Fibroblast of mammary gland (primary cell): ENCODE measurements around the gene DENND2A.
"Not testable (repeated sequence)": the region's sequence is repeated elsewhere in the genome, so short reads cannot be mapped to it uniquely, and the experiment has no call there.

Experiments
- DNase-seq: peaks from one replicate; pipeline ENCODE4 v3.0.0-alpha.2; 2010; ENCODE audit warnings: low read depth
- H3K4me3 ChIP-seq: 2 replicates; pipeline ENCODE4 v1.5.1; 2011; ENCODE audit warnings: low read depth, mild to moderate bottlenecking, low read length, moderate library complexity; ENCODE audit not compliant: control insufficient read depth
- TF ChIP-seq, protein P1 (sequence below): conservative IDR thresholded peaks from 2 replicates; pipeline ENCODE4 v1.5.1; 2011; ENCODE audit warnings: low read depth, low read length, inconsistent platforms; ENCODE audit not compliant: control insufficient read depth, insufficient read depth

DENND2A gene

GRCh38 chr7:140506788-140507464, 133.7 kb downstream of the DENND2A start:
- TF ChIP-seq, protein P1, sequence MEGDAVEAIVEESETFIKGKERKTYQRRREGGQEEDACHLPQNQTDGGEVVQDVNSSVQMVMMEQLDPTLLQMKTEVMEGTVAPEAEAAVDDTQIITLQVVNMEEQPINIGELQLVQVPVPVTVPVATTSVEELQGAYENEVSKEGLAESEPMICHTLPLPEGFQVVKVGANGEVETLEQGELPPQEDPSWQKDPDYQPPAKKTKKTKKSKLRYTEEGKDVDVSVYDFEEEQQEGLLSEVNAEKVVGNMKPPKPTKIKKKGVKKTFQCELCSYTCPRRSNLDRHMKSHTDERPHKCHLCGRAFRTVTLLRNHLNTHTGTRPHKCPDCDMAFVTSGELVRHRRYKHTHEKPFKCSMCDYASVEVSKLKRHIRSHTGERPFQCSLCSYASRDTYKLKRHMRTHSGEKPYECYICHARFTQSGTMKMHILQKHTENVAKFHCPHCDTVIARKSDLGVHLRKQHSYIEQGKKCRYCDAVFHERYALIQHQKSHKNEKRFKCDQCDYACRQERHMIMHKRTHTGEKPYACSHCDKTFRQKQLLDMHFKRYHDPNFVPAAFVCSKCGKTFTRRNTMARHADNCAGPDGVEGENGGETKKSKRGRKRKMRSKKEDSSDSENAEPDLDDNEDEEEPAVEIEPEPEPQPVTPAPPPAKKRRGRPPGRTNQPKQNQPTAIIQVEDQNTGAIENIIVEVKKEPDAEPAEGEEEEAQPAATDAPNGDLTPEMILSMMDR, result no peak
- peak; percentile 15 for DNase-seq
- H3K4me3 ChIP-seq, result no peak overlapping the region

DNA sequence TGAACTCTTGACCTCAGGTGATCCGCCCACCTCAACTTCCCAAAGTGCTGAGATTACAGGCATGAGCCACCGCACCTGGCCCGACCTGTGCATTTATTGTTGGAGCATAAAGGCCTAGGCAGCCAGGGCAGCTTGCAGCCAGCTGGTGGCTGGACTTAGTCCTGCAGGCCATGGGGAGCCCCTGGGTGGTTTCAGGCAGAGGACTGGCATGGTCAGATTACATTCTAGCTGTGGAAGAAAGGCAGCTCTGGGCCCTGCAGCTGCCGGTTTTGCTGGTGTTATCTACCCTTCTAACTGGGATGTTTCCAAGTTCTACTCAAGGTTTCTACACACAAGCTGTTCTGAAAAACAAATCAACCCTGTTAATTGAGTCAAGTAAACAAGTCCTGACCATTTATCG, 138.6 kb downstream of the DENND2A start:
- H3K4me3 ChIP-seq, result no peak overlapping the region
- DNase-seq, result no peak
- TF ChIP-seq, protein P1, result no peak

- H3K4me3 ChIP-seq, DNase-seq: not testable (repeated sequence)
These were observed 142.8 kb downstream of the DENND2A start for GRCh38 chr7:140497807-140498206.

GRCh38 chr7:140497241-140497769, 143.3 kb downstream of the DENND2A start:
- TF ChIP-seq, protein P1, result no peak
- H3K4me3 ChIP-seq, result no peak overlapping the region
- DNase-seq, result no peak

DNA sequence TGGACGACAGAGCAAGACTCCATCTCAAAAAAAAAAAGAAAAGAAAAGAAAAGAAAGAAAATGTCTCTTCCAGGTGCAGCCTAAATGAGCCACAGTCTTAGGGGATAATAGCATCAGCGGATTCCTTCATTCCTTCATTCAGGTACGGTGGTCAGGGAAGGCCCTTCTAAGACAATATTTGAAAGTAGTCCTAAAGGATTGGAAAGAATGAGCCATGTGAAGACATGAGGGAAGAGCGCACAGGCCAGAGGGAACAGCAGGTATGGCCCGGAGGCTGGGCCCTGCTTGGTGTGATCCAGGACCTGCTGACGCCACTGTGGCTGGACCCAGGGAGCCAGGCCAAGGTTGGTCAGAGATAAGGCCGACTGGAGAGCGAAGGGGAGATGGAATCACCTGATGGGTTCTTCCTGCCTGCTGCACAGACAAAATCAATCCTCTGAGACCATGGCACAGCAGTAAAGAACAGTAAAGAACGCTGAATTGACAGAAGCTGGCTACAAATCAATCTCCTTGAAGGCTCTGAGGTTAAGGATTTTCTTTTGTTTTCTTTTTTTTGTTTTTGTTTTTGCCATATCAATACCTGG, 145.0 kb downstream of the DENND2A start:
- no peak for DNase-seq
- TF ChIP-seq, protein P1, result no peak
- no peak overlapping the region for H3K4me3 ChIP-seq

- DNase-seq, result no peak
- TF ChIP-seq, protein P1, result no peak
These were observed 145.7 kb downstream of the DENND2A start for GRCh38 chr7:140494867-140495266.

DNA sequence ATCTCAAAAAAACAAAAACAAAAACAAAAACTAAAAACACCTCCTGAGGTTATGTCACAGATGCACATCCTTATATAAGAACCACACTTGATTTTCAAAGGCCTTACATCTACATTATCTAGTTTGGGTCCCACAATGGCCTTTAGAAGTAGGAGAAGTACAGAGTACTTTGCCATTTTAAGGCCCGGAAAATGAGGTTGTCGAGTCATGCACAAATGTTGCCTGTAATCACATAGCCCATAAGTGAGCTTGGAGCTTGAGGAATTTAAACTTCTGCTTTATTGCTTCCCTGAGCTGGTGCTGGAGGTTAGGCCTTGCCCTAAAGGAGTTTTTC, 151.6 kb downstream of the DENND2A start:
- TF ChIP-seq, protein P1, result no peak
- no peak for DNase-seq
- H3K4me3 ChIP-seq, result no peak overlapping the region

More at GRCh38 chr7:140494867-140495266, 145.7 kb downstream of the DENND2A start:
- H3K4me3 ChIP-seq, result no peak overlapping the region
